T-cell (primary cell): ENCODE measurements around the gene SEMA4C. TPM values are rescaled to one million over a fixed set of nuclear protein-coding genes. Genes with fewer than 3 reads are reported as not detected.
A peak's percentile ranks its signal among the peaks of the same experiment; 100 is the strongest.
"Not testable (repeated sequence)": the region's sequence is repeated elsewhere in the genome, so short reads cannot be mapped to it uniquely, and the experiment has no call there.

Experiments used
- ATAC-seq, 4 experiments: fragments of 200-7000 bp in 3 of 4; fragments of 150-1000 bp in 1 of 4; cut with Tn5 transposase; replicated peaks in 1 of 4; 1 replicate in 3 of 4; 2 replicates in 1 of 4; pipeline ENCODE4 v1.10.0; 2021; ENCODE audit warnings: moderate library complexity in 3 of 4, mild to moderate bottlenecking in 2 of 4, moderate number of reproducible peaks in 1 of 4
- CTCF ChIA-PET, 2 donors: fragments of 300-600 bp; sonication (Branson Sonifier 250); formaldehyde crosslinking; loops; one replicate each; lab custom pipeline; 2022; ENCODE audit warnings: antibody characterized with exemption in 2 of 2; lab: Charles Lee
- POLR2A ChIA-PET, 2 donors: fragments of 300-600 bp; sonication (Branson Sonifier 250); formaldehyde crosslinking; loops; one replicate each; lab custom pipeline; 2022; ENCODE audit warnings: antibody characterized with exemption in 2 of 2; lab: Charles Lee
- DNase-seq, 35 experiments: peaks; one replicate each; pipeline versions ENCODE4 v3.0.0 to v3.0.0-alpha.2; 2013 to 2023
- H3K27ac ChIP-seq: one replicate; pipeline ENCODE4 v1.5.1; 2013; ENCODE audit warnings: low read length
- H3K27me3 ChIP-seq, 2 experiments: replicated peaks in 1 of 2; 1 replicate in 1 of 2; 2 replicates in 1 of 2; pipeline versions ENCODE4 v1.6.1 to v1.7.0; 2013; ENCODE audit warnings: low read length in 1 of 2, mixed read lengths in 1 of 2; ENCODE audit not compliant: control insufficient read depth in 2 of 2, insufficient read depth in 2 of 2; ENCODE audit errors: extremely low read depth in 1 of 2
- H3K36me3 ChIP-seq, 2 donors: 1 replicate in 1 of 2; 2 replicates in 1 of 2; pipeline versions ENCODE4 v1.6.1 to v1.7.0; 2013; ENCODE audit warnings: low read length in 1 of 2; ENCODE audit not compliant: control insufficient read depth in 2 of 2, insufficient read depth in 1 of 2; ENCODE audit errors: extremely low read depth in 1 of 2
- H3K4me1 ChIP-seq, 2 experiments: 1 replicate in 1 of 2; 2 replicates in 1 of 2; pipeline versions ENCODE4 v1.6.1 to v1.7.0; 2013; ENCODE audit warnings: low read length in 2 of 2, mixed read lengths in 1 of 2; ENCODE audit not compliant: insufficient read depth in 2 of 2, control insufficient read depth in 1 of 2; ENCODE audit errors: extremely low read depth in 1 of 2
- H3K4me3 ChIP-seq, 2 donors: 1 replicate in 1 of 2; 2 replicates in 1 of 2; pipeline versions ENCODE4 v1.5.1 to v1.7.0; 2013; ENCODE audit warnings: mild to moderate bottlenecking in 2 of 2, low read length in 1 of 2, moderate library complexity in 1 of 2; ENCODE audit not compliant: control insufficient read depth in 1 of 2; ENCODE audit errors: extremely low read depth in 1 of 2
- H3K9me3 ChIP-seq: 2 replicates; pipeline ENCODE4 v1.7.0; 2013
- H3K27ac Mint-ChIP-seq, 2 donors: one replicate each; pipeline ENCODE4 v1.8.0; 2020 to 2021; ENCODE audit warnings: mild to moderate bottlenecking in 2 of 2, mixed read lengths in 2 of 2
- H3K27me3 Mint-ChIP-seq, 2 donors: one replicate each; pipeline ENCODE4 v1.8.0; 2021 to 2022; ENCODE audit warnings: mixed read lengths in 2 of 2
- H3K36me3 Mint-ChIP-seq: one replicate; pipeline ENCODE4 v1.8.0; 2021; ENCODE audit warnings: mixed read lengths
- H3K4me1 Mint-ChIP-seq, 3 donors: one replicate each; pipeline ENCODE4 v1.8.0; 2020 to 2022; ENCODE audit warnings: mixed read lengths in 3 of 3, mild to moderate bottlenecking in 1 of 3
- H3K4me3 Mint-ChIP-seq, 3 donors: one replicate each; pipeline ENCODE4 v1.8.0; 2020 to 2022; ENCODE audit warnings: mild to moderate bottlenecking in 3 of 3, mixed read lengths in 3 of 3, moderate library complexity in 3 of 3
- H3K9me3 Mint-ChIP-seq, 3 donors: one replicate each; pipeline ENCODE4 v1.8.0; 2020 to 2022; ENCODE audit warnings: mixed read lengths in 3 of 3
- WGBS: methylation state at CpG from one replicate; pipeline ENCODE4 v1.1.5; 2013; ENCODE audit warnings: missing lambda C conversion rate; ENCODE audit not compliant: insufficient coverage; 5-methylcytosine and 5-hydroxymethylcytosine counted together
- total RNA-seq, 35 experiments: library from RNA in 6 of 35; stranded (reverse) in 6 of 35; fragments of 120-200 nt in 1 of 35; gene quantifications; one replicate each; pipeline versions ENCODE4 v1.2.1 to v1.2.4 and lab custom pipeline; 2013 to 2026

The SEMA4C gene
- total RNA-seq, 5 donors from 2014 or later (not counting 1 experiment from before 2014, with no cell fraction given) = 36.3 to 89.0 (median 72.3) TPM

GRCh38 chr2:96890252-96890651 is 20.4 kb upstream of the SEMA4C start:
- DNase-seq = no peak
- H3K27me3 Mint-ChIP-seq = no peaks in the 10 kb centered on the region
- H3K9me3 Mint-ChIP-seq = no peaks in the 10 kb centered on the region
- peak overlapping the region; percentile 52 for H3K27ac Mint-ChIP-seq
- H3K36me3 ChIP-seq = no peaks in the 10 kb centered on the region
- H3K27ac ChIP-seq = no peak overlapping the region
- no peaks in the 10 kb centered on the region for H3K9me3 ChIP-seq
- no peak overlapping the region for H3K4me3 ChIP-seq
- no peaks in the 10 kb centered on the region for H3K27me3 ChIP-seq
- peaks cover 54 to 62% (median 62%) of the 10 kb centered on the region in 3 donors for H3K4me1 Mint-ChIP-seq
- CTCF ChIA-PET = no interaction called here
- WGBS = 100% methylated on average over 3 of the region's 7 CpGs
- H3K4me1 ChIP-seq = peaks cover 29 to 51% of the 10 kb centered on the region in 2 experiments
- peak overlapping the region in 1 of 3 donors; percentile 76 for H3K4me3 Mint-ChIP-seq
- ATAC-seq = no peak
- no peaks in the 10 kb centered on the region for H3K36me3 Mint-ChIP-seq
- POLR2A ChIA-PET = no interaction called here

GRCh38 chr2:96889502-96889901 is 19.6 kb upstream of the SEMA4C start:
- H3K27me3 Mint-ChIP-seq, H3K4me3 Mint-ChIP-seq, ATAC-seq, H3K27ac ChIP-seq, H3K9me3 Mint-ChIP-seq, DNase-seq, H3K9me3 ChIP-seq, CTCF ChIA-PET, H3K4me3 ChIP-seq, H3K36me3 Mint-ChIP-seq, H3K27ac Mint-ChIP-seq, H3K36me3 ChIP-seq, H3K27me3 ChIP-seq: not testable (repeated sequence)
- peaks cover 29 to 50% of the 10 kb centered on the region in 2 experiments for H3K4me1 ChIP-seq
- peaks cover 49 to 57% (median 56%) of the 10 kb centered on the region in 3 donors for H3K4me1 Mint-ChIP-seq
- POLR2A ChIA-PET = interaction anchor here in 1 of 2 donors (0.7 kb wide), 1 partner anchor 377 kb away, joined by 6 read pairs; no protein-coding TSS in a partner anchor
- 100% methylated on average over 3 of the region's 5 CpGs for WGBS

GRCh38 chr2:96888072-96889011 is 18.5 kb upstream of the SEMA4C start:
- H3K4me3 Mint-ChIP-seq = peak overlapping the region in 1 of 3 donors; percentile 47
- no peaks in the 10 kb centered on the region for H3K9me3 ChIP-seq
- POLR2A ChIA-PET = interaction anchor here in 1 of 2 donors (0.6 kb wide), 1 partner anchor 147 kb away, joined by 3 read pairs; no protein-coding TSS in a partner anchor
- no peaks in the 10 kb centered on the region for H3K27me3 Mint-ChIP-seq
- H3K36me3 Mint-ChIP-seq = no peaks in the 10 kb centered on the region
- no peaks in the 10 kb centered on the region for H3K36me3 ChIP-seq
- ATAC-seq (peak; percentile 45 to 66 (median 62)), DNase-seq (no peak)
- CTCF ChIA-PET = no interaction called here
- peaks cover 46 to 55% (median 51%) of the 10 kb centered on the region in 3 donors for H3K4me1 Mint-ChIP-seq
- no peak overlapping the region for H3K4me3 ChIP-seq
- peaks cover 29 to 46% of the 10 kb centered on the region in 2 experiments for H3K4me1 ChIP-seq
- H3K27ac ChIP-seq = no peak overlapping the region
- 86% methylated on average over 11 of the region's 12 CpGs for WGBS
- H3K27ac Mint-ChIP-seq = peak overlapping the region; percentile 79 to 87
- no peaks in the 10 kb centered on the region for H3K9me3 Mint-ChIP-seq
- H3K27me3 ChIP-seq = peaks cover 0 to under 1% of the 10 kb centered on the region in 2 experiments

- POLR2A ChIA-PET = no interaction called here
- CTCF ChIA-PET = no interaction called here
- 83% methylated on average over 13 of the region's 18 CpGs for WGBS
These were observed 17.7 kb upstream of the SEMA4C start for GRCh38 chr2:96887493-96888012.

GRCh38 chr2:96885432-96886347 is 15.8 kb upstream of the SEMA4C start:
- no peaks in the 10 kb centered on the region for H3K9me3 Mint-ChIP-seq
- Histone ChIP-seq H3K36me3 (no peaks in the 10 kb centered on the region), H3K27ac (no peak overlapping the region), H3K4me1 (peaks cover 11 to 21% of the 10 kb centered on the region in 2 experiments), H3K9me3 (no peaks in the 10 kb centered on the region), H3K27me3 (peaks cover 0 to 6% of the 10 kb centered on the region in 2 experiments), H3K4me3 (no peak overlapping the region)
- no peaks in the 10 kb centered on the region for H3K36me3 Mint-ChIP-seq
- no peak for DNase-seq
- no peaks in the 10 kb centered on the region for H3K27me3 Mint-ChIP-seq
- peak overlapping the region in 1 of 2 donors; percentile 34 for H3K27ac Mint-ChIP-seq
- H3K4me1 Mint-ChIP-seq = peaks cover 19 to 28% (median 28%) of the 10 kb centered on the region in 3 donors
- ATAC-seq = no peak
- 90% methylated on average over 20 of the region's 23 CpGs for WGBS
- CTCF ChIA-PET = interaction anchor here in 1 of 2 donors (0.5 to 0.6 kb wide), 2 partner anchors 86 to 544 kb away, joined by 3 to 5 read pairs; no protein-coding TSS in a partner anchor
- POLR2A ChIA-PET = no interaction called here
- H3K4me3 Mint-ChIP-seq = no peak overlapping the region

More at GRCh38 chr2:96887493-96888012, 17.7 kb upstream of the SEMA4C start:
- Histone ChIP-seq H3K4me1 (peaks cover 28 to 40% of the 10 kb centered on the region in 2 experiments), H3K27ac (no peak overlapping the region), H3K27me3 (peaks cover 0 to 3% of the 10 kb centered on the region in 2 experiments), H3K9me3 (no peaks in the 10 kb centered on the region), H3K36me3 (no peaks in the 10 kb centered on the region), H3K4me3 (no peak overlapping the region)
- DNase-seq (no peak), ATAC-seq (no peak)
- no peaks in the 10 kb centered on the region for H3K36me3 Mint-ChIP-seq
- H3K4me1 Mint-ChIP-seq = peaks cover 38 to 47% (median 43%) of the 10 kb centered on the region in 3 donors
- H3K9me3 Mint-ChIP-seq = no peaks in the 10 kb centered on the region
- no peaks in the 10 kb centered on the region for H3K27me3 Mint-ChIP-seq
- H3K27ac Mint-ChIP-seq = peak overlapping the region; percentile 79 to 87
- no peak overlapping the region for H3K4me3 Mint-ChIP-seq
